Prostate gland (tissue), 2 donors: Measurements from ENCODE around the gene CTTNBP2NL.

Source experiments
- POLR2A ChIP-seq: fragments of 450-650 bp; IDR thresholded peaks from one replicate; pipeline ENCODE4 v1.6.1; 2016; ENCODE audit warnings: antibody characterized with exemption, mild to moderate bottlenecking
- POLR2AphosphoS5 ChIP-seq: sonication (generic); formaldehyde crosslinking; IDR thresholded peaks from one replicate; pipeline ENCODE4 v1.6.1; 2017; ENCODE audit warnings: antibody characterized with exemption
- TF ChIP-seq, protein P1 (sequence below), 4 experiments: fragments of 200-600 bp in 2 of 4; fragments of 450-650 bp in 2 of 4; sonication (generic) in 2 of 4; IDR thresholded peaks; 1 replicate in 3 of 4; 2 replicates in 1 of 4; pipeline ENCODE4 v1.5.1; 2016 to 2019; ENCODE audit warnings: antibody characterized with exemption in 4 of 4, mild to moderate bottlenecking in 2 of 4, moderate library complexity in 2 of 4

DNA sequence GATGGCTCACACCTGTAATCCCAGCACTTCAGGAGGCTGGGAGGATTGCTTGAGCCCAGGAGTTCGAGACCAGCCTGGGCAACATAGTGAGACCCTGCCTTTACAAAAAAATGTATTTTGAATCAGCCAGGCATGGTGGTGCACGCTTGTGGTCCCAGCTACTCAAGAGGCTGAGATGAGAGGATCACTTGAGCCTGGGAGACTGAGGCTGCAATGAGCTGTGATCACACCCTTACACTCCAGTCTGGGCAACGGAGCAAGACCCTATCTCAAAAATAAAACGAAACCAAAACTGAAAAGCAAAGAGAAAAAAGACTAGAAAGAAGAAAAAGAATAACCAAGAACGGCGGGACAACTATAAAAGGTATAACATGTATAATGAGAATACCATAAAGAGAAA is 97.3 kb downstream of the CTTNBP2NL start:
- TF ChIP-seq, protein P1, sequence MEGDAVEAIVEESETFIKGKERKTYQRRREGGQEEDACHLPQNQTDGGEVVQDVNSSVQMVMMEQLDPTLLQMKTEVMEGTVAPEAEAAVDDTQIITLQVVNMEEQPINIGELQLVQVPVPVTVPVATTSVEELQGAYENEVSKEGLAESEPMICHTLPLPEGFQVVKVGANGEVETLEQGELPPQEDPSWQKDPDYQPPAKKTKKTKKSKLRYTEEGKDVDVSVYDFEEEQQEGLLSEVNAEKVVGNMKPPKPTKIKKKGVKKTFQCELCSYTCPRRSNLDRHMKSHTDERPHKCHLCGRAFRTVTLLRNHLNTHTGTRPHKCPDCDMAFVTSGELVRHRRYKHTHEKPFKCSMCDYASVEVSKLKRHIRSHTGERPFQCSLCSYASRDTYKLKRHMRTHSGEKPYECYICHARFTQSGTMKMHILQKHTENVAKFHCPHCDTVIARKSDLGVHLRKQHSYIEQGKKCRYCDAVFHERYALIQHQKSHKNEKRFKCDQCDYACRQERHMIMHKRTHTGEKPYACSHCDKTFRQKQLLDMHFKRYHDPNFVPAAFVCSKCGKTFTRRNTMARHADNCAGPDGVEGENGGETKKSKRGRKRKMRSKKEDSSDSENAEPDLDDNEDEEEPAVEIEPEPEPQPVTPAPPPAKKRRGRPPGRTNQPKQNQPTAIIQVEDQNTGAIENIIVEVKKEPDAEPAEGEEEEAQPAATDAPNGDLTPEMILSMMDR (IDR thresholded peaks at IDR 0.05), result no peak
- no peak for TF ChIP-seq POLR2A
- no peak for TF ChIP-seq POLR2AphosphoS5
